ENCODE measurements around the gene TNFRSF25. TPM values are rescaled to one million over a fixed set of nuclear protein-coding genes. Genes with fewer than 3 reads are reported as not detected.

Gene TNFRSF25
- total RNA-seq, 1 donor from 2014 or later, result 10.0 TPM

GRCh38 chr1:6419397-6419803 is 46.6 kb downstream of the TNFRSF25 start:
- Histone ChIP-seq H3K27ac (no peak overlapping the region), H3K9me3 (no peaks in the 10 kb centered on the region), H3K36me3 (no peaks in the 10 kb centered on the region), H3K4me3 (peak overlapping the region; percentile 40), H3K4me1 (peaks cover 31% of the 10 kb centered on the region), H3K27me3 (peaks cover 95% of the 10 kb centered on the region)
- intact Hi-C loops (cut with DNase I), result no loop called here
- ATAC-seq, result no peak
- no peak for TF ChIP-seq CTCF (IDR thresholded peaks at IDR 0.05)
- no peak for DNase-seq

GRCh38 chr1:6418668-6419396 is 47.1 kb downstream of the TNFRSF25 start:
- DNase-seq (no peak), ATAC-seq (no peak)
- intact Hi-C loops (cut with DNase I), result no loop called here
- TF ChIP-seq CTCF (IDR thresholded peaks at IDR 0.05), result no peak
- Histone ChIP-seq H3K36me3 (no peaks in the 10 kb centered on the region), H3K4me1 (peaks cover 25% of the 10 kb centered on the region), H3K27ac (no peak overlapping the region), H3K9me3 (no peaks in the 10 kb centered on the region), H3K27me3 (peaks cover 91% of the 10 kb centered on the region), H3K4me3 (peak overlapping the region; percentile 40)

- peaks cover 84% of the 10 kb centered on the region for H3K27me3 ChIP-seq
- intact Hi-C loops (cut with DNase I), result no loop called here
- no peak for ATAC-seq
- peaks cover 18% of the 10 kb centered on the region for H3K4me1 ChIP-seq
- H3K36me3 ChIP-seq, result no peaks in the 10 kb centered on the region
- H3K4me3 ChIP-seq, result no peak overlapping the region
- no peak for DNase-seq
- no peak overlapping the region for H3K27ac ChIP-seq
- H3K9me3 ChIP-seq, result no peaks in the 10 kb centered on the region
- TF ChIP-seq CTCF (IDR thresholded peaks at IDR 0.05), result no peak
Observed at GRCh38 chr1:6417961-6418667, 47.9 kb downstream of the TNFRSF25 start.

- intact Hi-C loops (cut with DNase I), result no loop called here
- no peak overlapping the region for H3K27ac ChIP-seq
- no peak for DNase-seq
Observed at GRCh38 chr1:6416906-6417305, 49.1 kb downstream of the TNFRSF25 start.

GRCh38 chr1:6416295-6416656 is 49.7 kb downstream of the TNFRSF25 start:
- intact Hi-C loops (cut with DNase I), result no loop called here
- Histone ChIP-seq H3K4me1 (peaks cover 17% of the 10 kb centered on the region), H3K4me3 (no peak overlapping the region), H3K36me3 (no peaks in the 10 kb centered on the region), H3K9me3 (no peaks in the 10 kb centered on the region), H3K27ac (no peak overlapping the region), H3K27me3 (peaks cover 70% of the 10 kb centered on the region)
- no peak for DNase-seq
- ATAC-seq, result peak; percentile 33
- no peak for TF ChIP-seq CTCF (IDR thresholded peaks at IDR 0.05)

More at GRCh38 chr1:6416906-6417305, 49.1 kb downstream of the TNFRSF25 start:
- H3K27me3 ChIP-seq, result peaks cover 77% of the 10 kb centered on the region
- no peaks in the 10 kb centered on the region for H3K9me3 ChIP-seq
- H3K36me3 ChIP-seq, result no peaks in the 10 kb centered on the region
- TF ChIP-seq CTCF (IDR thresholded peaks at IDR 0.05), result no peak
- H3K4me1 ChIP-seq, result peaks cover 17% of the 10 kb centered on the region
- no peak for ATAC-seq
- no peak overlapping the region for H3K4me3 ChIP-seq

Measured in upper lobe of right lung (tissue), 1 donor.